HG03060 (cell line): Measurements from ENCODE around the gene AHRR.
"Not testable (repeated sequence)": the region's sequence is repeated elsewhere in the genome, so short reads cannot be mapped to it uniquely, and the experiment has no call there.

Experiments used
- ATAC-seq: cut with Tn5 transposase; IDR thresholded peaks from one replicate; pipeline ENCODE4 v1.9.1; 2021; ENCODE audit warnings: low read depth, moderate number of reproducible peaks; ENCODE audit not compliant: unreplicated experiment

AHRR gene

DNA sequence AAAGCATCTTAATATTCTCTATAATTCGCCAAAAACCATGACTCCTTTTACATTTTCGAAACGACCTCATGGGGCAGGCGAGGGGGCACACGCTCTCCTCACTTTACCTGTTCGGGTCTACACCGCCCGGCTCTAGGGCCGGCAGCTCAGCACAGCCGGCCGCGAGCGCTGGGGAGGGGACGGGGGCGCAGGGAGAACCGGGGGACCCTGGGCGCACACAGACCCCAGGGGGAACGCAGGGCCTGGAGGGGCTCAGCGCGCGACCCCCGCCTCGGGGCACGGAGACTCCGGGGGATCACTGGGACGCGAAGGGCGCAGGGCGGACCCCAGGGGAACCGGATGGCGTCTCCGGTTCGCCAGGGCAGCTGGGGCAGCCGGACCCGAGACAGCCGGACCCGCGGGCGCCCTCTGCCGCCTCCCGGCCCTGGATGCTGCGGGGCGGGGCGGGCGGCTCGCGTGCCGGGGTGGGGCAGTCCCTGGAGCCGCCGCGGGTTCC is at the start of gene AHRR:
TSS of gene AHRR (plus strand) at position 485 of the 496 bp plus-strand sequence. CDS start 22,189 bp downstream, outside the sequence.
- no peak for ATAC-seq

DNA sequence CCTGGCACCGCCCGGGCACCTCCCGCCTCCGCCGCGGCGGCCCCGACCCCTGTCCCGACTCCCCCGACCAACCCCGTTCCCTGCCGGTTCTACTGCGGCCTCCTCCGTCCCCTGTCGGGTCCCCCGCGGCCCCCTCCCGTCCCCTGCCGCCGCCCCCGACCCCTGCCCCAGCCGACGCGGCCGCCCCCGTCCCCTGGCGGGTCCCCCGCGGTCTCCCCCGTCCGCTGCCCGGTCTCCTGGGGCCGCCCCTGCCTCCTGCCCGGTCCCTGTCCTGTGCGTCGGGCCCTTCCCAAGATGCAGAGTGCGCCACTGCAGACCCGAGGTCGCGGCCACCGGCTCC is 49.7 kb upstream of the AHRR start:
- not testable (repeated sequence) for ATAC-seq

DNA sequence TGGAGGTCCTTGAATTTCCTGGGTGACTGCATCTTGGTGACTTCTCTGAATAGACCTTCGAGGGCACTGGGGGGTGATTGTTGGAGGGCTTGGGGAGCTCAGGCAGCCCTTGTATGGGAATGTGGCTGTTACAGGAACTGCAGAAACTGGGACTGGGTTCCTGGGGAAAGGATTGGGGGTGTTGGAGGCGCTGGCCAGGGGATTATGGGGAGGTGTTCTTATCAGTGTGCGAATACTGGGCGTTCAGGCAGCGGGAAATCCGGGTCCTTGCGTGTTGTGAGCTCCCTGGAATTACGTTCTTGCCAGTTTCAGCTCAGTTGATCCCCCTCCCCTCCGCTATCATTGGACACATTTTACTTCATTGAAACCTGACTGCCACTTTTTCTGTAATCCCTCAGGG is 48.4 kb upstream of the AHRR start:
- ATAC-seq: not testable (repeated sequence)

DNA sequence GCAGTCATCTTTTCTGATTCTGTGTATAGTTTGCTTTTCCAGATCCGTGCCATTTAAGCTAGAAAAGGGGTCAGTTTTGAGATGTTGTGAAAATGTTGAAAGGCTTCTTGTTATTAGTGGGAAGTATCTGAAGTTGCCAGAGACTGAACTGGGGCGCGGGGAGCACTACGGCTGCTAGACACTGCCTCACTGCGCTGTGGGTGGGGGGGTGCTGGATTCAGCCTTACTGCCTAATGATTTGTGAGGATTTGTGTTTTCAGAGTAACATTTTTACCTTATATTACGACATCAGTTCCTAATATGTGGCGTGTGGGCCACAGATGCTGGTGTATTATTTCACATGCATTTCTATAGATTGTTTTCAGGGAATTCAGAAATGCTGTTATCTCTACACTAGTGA is 48.0 kb upstream of the AHRR start:
- ATAC-seq: not testable (repeated sequence)

DNA sequence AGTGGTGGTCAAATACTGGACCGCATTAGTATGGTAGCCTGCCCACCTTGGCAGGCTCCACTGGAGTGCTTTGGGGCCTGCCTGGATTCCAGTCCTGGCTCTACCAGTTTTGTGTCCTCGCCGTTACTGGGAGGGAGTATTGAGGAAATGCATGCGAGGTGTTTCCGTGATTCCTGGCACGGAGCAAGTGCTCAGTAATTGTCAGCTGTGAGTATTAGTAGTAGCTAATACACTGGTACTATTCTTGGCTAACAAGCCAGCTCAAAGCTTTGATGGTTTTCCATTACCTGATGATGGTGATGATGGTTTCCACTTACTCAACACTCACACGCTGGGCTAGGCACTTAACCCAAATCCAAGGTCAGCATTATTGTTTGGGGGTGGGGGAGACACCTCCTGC is 47.2 kb upstream of the AHRR start:
- ATAC-seq: not testable (repeated sequence)

DNA sequence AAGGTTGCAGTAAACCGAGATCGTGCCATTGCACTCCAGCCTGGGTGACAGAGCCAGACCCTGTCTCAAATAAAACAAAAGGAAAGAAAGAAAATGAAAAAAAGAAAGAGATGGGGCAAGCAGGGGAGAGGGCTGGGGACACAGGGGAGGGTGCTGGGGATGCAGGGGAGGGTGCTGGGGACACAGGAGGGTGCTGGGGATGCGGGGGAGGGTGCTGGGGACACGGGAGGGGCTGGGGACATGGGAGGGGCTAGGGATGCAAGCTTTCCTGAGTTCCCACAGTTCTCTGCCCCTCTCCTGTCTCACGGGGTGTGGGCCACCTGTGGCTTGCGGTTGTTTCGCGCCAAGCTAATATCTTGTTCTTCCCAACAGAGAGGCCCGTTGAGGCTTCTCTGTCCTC is 42.9 kb upstream of the AHRR start:
- ATAC-seq: no peak

DNA sequence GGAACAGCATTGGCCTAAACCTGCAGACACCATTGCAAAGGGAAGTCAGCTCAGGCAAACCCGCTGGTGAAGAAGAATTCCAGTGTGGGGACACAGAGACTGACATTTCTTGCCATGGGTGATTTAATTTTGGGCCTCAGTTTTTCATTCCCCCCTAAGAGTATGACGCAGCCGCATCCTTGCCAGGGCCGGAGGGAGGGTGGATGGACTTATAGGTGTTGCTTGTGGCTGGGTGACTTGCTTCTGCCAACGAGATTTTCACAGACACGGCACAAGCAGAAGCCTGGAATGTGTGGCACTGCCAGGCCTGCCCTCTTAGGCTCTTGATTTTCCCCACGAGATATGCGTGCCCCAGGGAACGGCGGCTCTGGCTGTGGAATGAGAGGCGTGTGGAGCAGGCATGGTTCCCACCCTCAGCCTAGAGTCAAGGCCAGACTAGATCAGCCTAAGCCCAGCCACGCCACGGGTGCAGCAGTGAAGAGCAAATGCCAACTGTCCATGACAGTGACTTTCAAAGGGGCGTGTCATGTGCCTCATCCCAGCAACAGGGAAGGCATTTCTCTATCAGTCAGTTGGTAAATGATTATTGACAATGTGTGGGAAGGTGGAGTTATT is 42.4 kb upstream of the AHRR start:
- ATAC-seq: not testable (repeated sequence)

DNA sequence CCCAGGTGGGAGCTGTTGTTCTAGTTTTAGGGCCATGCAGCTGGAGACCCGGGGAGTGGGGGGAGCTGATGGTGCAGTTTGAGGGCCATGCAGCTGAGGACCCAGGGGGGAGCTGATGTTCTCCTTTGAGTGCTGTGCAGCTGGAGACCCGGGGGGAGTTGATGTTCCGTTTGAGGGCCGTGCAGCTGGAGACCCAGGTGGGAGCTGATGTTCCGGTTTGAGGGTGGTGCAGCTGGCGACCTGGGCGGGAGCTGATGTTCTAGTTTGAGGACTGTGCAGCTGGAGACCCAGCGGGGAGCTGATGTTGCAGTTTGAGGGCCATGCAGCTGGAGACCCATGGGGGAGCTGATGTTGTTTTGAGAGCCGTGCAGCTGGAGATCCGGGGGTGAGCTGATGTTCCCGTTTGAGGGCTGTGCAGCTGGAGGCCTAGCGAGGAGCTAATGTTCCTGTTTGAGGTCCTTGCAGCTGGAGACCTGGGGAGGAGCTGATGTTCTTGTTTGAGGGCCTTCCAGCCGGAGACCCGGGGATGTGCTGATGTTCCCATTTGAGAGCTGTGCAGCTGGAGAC is 35.4 kb upstream of the AHRR start:
- ATAC-seq: no peak

DNA sequence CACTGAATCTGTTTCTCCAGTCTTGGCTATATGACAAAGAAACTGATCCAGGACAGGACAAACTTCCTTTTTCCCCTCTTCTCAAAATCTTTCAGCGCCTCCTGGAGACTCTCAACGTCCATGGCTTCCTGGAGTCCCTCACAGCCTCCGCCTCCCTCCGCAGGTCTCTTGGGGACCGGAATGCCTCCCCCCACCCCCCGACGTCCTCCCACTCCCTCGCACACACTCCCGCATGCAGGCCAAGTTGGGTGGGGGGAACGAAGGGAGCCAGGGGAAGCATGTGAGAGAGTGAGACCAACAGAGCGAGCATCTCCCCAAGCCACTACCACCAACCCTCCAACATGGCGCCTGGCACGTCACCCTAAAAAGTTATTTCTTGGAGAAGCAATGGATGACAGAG is 31.3 kb upstream of the AHRR start:
- not testable (repeated sequence) for ATAC-seq

DNA sequence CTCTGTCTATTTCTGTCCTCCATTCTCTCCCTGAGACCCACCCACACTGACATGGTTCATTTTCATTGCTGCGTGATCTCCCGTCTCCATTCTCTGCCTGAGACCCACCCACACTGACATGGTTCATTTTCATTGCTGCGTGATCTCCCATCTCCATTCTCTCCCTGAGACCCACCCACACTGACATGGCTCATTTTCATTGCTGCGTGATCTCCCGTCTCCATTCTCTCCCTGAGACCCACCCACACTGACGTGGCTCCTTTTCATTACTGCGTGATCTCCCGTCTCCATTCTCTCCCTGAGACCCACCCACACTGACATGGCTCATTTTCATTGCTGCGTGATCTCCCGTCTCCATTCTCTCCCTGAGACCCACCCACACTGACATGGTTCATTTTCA is 30.2 kb upstream of the AHRR start:
- not testable (repeated sequence) for ATAC-seq

DNA sequence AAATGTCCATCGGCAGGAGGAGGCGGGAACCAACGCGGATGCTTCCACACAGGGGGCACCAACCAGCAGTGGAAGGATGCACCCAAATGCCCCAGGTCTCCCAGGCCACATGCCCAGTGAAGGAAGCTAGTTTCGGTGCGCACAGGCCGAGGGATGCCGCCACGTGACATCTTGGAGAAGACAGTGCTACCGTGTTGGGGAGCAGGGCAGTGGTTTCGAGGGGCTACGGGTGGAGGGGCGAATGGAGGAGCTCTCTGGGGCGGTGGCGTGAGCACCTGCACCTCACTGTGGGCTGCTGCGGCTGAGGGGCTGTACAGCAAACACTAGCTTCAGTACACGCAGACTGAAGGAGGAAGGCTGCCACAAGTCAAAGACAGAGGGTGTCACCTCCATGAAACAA is 26.7 kb upstream of the AHRR start:
- not testable (repeated sequence) for ATAC-seq

DNA sequence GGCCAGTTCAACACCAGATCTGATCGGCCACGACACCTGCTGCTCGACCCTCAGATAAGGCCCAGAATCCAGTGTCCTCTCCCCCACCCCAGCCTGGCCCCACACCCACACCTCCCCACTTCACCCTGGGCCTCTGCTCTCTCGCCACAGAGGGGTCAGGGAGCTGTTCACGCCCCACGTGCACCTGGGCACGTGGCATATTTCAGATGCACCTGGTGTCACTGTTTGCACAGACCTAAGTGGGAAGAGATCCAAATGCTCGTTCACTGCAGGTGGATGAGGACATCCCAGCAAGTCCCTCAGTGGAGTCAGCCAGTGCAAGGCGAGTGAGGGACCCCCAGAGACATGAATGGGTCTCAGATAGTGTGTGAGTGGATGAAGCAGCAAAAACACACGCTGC is 25.3 kb upstream of the AHRR start:
- ATAC-seq: not testable (repeated sequence)

DNA sequence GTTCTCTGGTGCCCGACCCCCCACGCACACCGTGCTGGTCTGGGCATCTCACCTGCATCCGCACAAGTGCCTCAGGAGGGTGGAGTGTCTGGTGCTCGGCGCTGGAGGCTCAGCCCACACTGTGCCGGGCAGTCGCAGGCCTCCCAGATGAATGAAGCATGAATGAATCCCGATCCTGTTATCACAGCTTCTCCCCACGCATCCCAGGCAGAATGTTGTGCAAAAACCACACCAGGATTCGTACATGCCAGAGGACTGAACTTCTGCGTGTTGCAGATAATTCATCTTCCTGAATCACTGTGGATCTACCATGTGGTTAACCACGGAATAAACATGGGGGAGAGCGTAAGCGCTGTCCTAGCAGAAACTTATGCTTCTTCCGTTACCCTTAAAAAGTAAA is 24.6 kb upstream of the AHRR start:
- ATAC-seq: not testable (repeated sequence)

DNA sequence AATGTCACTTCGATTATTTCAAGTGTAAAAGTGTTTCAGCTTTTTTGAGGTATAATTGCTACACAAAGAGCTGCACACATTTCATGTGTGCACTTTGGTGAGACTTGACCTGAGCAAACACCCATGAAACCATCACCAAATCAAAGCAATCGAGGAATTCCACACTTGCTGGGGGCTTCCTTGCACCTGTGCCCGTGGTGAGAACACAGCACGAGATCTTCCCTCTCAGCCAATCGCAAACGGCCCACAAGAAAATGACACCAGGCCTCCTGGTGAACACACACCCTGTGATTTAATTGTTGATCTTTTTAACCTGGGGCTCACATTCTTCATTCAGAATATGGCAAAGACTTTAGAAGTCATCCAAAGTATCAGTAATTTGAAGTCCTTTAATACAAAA is 24.1 kb upstream of the AHRR start:
- ATAC-seq: not testable (repeated sequence)

DNA sequence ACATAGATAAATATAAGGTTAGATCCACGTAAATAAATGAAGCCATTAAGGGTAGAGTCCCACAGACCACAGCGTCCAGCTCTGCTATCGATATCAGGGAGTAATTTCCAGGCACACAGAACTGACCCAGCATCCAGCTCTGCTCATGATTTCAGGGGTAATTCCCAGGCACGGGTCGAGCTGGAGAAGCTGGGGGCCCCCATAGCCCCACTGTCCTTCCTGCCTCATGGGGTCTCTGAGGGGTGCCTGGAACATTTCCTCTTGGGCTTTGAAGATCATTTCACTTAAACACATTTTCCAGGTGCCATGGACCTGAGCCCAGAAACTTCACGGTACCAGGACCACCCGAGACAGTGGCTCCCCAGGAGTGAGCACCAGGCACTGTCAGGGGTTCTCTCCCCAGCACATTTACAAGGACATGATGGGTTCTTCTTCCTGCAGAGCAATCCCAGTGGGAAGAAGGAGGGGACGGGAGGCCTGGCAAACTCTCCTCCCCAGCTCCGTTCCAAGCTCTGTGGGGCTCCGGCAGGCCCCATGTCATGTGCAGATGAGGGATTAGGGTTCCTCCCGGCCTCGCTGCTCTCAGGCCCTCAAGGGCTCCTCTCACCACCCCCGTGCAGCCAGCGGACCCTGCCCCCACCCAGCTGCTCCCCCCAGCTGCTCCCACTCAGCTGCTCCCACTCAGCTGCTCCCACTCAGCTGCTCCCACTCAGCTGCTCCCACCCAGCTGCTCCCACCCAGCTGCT is 23.4 kb upstream of the AHRR start:
- ATAC-seq: not testable (repeated sequence)

DNA sequence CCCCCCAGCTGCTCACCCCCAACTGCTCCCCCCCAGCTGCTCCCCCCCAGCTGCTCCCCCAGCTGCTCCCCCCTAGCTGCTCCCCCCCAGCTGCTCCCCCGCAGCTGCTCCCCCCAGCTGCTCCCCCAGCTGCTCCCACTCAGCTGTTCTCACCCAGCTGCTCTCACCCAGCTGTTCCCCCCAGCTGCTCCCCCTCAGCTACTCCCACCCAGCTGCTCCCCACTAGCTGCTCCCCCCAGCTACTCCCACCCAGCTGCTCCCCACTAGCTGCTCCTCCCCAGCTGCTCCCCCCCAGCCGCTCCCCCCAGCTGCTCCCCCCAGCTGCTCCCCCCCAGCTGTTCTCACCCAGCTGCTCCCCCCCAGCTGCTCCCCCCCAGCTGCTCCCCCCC is 22.8 kb upstream of the AHRR start:
- ATAC-seq: no peak

DNA sequence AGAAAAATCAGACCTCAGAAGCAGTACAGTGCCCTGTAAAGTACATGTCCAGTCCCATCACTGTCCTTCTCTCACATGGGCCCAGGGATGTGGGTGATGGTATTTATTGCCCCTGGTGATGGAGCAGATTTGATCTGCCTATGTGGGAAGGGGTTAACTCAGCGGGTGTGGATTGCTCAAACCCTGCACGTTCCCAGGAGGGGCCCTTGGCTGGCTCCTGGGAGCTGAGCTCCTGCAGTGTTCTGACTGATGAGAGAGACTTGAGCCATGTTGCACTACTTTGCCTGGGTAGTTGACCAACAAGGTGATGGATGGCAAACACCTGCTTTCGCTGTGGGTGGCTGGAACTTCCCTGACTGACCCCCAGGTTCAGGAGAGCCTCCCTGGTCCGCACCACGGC is 21.6 kb upstream of the AHRR start:
- ATAC-seq: not testable (repeated sequence)

DNA sequence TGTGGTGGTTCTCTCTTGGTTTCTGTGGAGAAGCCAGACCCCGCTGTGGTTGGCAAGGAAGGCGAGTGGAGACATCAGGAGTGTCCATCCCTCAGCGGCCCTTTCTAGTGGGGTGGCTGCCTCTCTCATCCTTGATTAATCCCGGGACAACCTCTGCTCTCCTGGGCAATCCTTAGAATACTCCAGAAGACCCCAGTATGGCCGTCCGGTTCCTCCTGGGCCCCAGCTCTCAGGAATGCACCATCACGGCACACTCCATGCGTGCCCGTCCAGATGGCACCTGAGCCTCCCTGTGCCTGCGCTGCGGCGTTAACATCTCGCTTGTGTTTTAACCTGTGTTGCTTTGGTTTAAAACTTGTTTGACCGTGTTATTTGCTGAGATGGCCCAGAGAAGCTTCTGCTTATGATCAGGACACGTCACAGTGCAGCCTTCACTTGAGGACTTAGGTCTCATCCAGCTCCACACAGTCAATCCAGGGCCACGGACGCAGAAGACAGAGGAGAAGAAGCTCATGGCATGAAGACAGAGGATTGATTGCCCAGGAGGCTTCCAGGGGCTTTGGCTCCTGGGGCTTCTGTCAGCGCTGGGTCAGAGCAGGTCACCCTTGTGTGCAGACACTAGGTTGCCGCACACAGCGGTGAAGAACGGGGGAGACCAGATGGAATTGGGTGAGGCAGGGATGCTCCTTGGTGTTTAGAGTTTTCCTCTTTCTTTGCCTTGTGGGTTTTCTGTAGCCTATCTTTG is 20.7 kb upstream of the AHRR start:
- not testable (repeated sequence) for ATAC-seq

DNA sequence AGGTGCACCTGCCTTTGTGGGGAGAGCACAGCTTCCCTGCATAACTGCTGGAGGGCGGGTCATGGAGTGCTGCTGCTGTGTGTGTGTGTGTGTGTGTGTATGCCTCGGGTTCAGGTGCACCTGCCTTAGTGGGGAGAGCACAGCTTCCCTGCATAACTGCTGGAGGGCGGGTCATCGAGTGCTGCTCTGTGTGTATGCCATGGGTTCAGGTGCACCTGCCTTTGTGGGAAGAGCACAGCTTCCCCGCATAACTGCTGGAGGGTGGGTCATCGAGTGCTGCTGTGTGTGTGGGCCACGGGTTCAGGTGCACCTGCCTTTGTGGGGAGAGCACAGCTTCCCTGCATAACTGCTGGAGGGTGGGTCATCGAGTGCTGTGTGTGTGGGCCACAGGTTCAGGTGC is 19.1 kb upstream of the AHRR start:
- not testable (repeated sequence) for ATAC-seq

DNA sequence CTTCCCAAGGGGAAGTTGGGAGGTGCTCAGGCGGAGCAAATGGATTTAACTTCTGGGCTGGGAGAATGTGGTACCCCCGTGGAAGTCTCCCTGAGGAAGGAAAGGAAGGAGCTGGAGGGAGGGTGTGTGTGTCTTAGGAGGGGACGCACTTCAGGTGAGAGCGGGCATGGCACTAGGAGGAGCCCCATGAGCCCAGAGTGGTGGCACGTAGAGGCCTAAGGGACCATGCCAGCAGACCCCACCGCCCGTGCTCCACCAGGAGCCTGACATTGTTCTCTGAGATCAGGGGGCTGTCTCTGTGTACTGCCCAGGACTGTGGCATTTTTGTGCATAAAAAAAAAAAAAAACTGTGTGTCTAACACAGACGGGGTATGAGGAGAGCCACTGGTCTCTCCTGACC is 18.5 kb upstream of the AHRR start:
- no peak for ATAC-seq

DNA sequence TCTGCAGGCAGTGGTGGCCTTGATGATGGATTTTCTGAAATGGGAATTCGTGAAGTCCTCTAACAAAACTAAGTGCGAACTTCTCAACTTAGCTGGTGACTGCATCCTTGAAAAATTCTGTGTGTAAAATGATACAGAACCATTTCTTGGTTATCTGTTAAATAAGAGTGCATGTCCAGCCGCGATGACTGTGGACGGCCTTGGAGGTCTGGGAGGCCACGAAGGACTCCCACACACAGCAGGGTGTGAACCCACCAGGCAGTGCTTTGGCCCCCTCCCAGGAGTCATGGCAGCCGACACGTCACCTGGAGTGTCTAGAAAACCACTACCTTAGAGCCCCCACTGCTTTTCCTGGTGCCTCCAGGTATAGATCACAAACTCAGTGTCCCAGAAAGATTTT is 17.8 kb upstream of the AHRR start:
- not testable (repeated sequence) for ATAC-seq
